ENCODE data around the gene LDLRAD4. TPM values are rescaled to one million over a fixed set of nuclear protein-coding genes. Genes with fewer than 3 reads are reported as not detected.
A peak's percentile ranks its signal among the peaks of the same experiment; 100 is the strongest.

Gene LDLRAD4
- total RNA-seq, 2 experiments from 2014 or later, result 28.4 to 30.1 TPM

- H3K27me3 Mint-ChIP-seq, result no peaks in the 10 kb centered on the region
- POLR2A ChIA-PET, result interaction anchor here (1.0 kb wide), 1 partner anchor 59 kb away, joined by 3 read pairs; no protein-coding TSS in a partner anchor
- CTCF ChIA-PET, result interaction anchor here (0.9 to 2.1 kb wide), 2 partner anchors 220 kb away, joined by 4 to 9 read pairs; no protein-coding TSS in a partner anchor
- intact Hi-C loops (cut with micrococcal nuclease), result loop anchor here (1.0 to 5.0 kb wide), 3 partner anchors 127 to 219 kb away; no protein-coding TSS in a partner anchor
- peaks cover 58% of the 10 kb centered on the region for H3K4me1 Mint-ChIP-seq (ENCODE audit: low read depth)
- H3K36me3 Mint-ChIP-seq, result no peaks in the 10 kb centered on the region
- no peak overlapping the region for H3K27ac Mint-ChIP-seq
- no peak overlapping the region for H3K4me3 Mint-ChIP-seq
- DNase-seq, result peak; percentile 22
- H3K9me3 Mint-ChIP-seq, result no peaks in the 10 kb centered on the region
Measured at GRCh38 chr18:13435586-13436333, 217.2 kb downstream of the LDLRAD4 start.

GRCh38 chr18:13436576-13436975 is 218.0 kb downstream of the LDLRAD4 start:
- ChIA-PET POLR2A (interaction anchor here (1.0 kb wide), 1 partner anchor 59 kb away, joined by 3 read pairs; no protein-coding TSS in a partner anchor), CTCF (interaction anchor here (0.9 kb wide), 1 partner anchor 220 kb away, joined by 4 read pairs; no protein-coding TSS in a partner anchor)
- Mint-ChIP-seq H3K4me1 (ENCODE audit: low read depth) (peaks cover 58% of the 10 kb centered on the region), H3K36me3 (no peaks in the 10 kb centered on the region), H3K4me3 (no peak overlapping the region), H3K27ac (peak overlapping the region; percentile 54), H3K9me3 (no peaks in the 10 kb centered on the region), H3K27me3 (no peaks in the 10 kb centered on the region)
- DNase-seq, result peak; percentile 55
- intact Hi-C loops (cut with micrococcal nuclease), result loop anchor here (1.0 to 5.0 kb wide), 3 partner anchors 126 to 220 kb away; no protein-coding TSS in a partner anchor

- Mint-ChIP-seq H3K27me3 (no peaks in the 10 kb centered on the region), H3K4me1 (ENCODE audit: low read depth) (peaks cover 58% of the 10 kb centered on the region), H3K36me3 (no peaks in the 10 kb centered on the region), H3K27ac (peak overlapping the region; percentile 87), H3K9me3 (no peaks in the 10 kb centered on the region), H3K4me3 (no peak overlapping the region)
- ChIA-PET CTCF (interaction anchor here (0.9 to 2.4 kb wide), 3 partner anchors 219 to 221 kb away, joined by 4 to 13 read pairs (median 4); partner anchors contain the start of gene LDLRAD4), POLR2A (interaction anchor here (3.2 kb wide), 1 partner anchor 60 kb away, joined by 10 read pairs; no protein-coding TSS in a partner anchor)
- intact Hi-C loops (cut with micrococcal nuclease), result loop anchor here (5.0 kb wide), 2 partner anchors 125 to 140 kb away; no protein-coding TSS in a partner anchor
- DNase-seq, result peak; percentile 51
Measured at GRCh38 chr18:13437034-13437433, 218.5 kb downstream of the LDLRAD4 start.

GRCh38 chr18:13437796-13438506 is 219.4 kb downstream of the LDLRAD4 start:
- Mint-ChIP-seq H3K9me3 (no peaks in the 10 kb centered on the region), H3K4me1 (ENCODE audit: low read depth) (peaks cover 57% of the 10 kb centered on the region), H3K27me3 (no peaks in the 10 kb centered on the region), H3K27ac (peak overlapping the region; percentile 87), H3K4me3 (peak overlapping the region; percentile 52), H3K36me3 (no peaks in the 10 kb centered on the region)
- POLR2A ChIA-PET, result interaction anchor here (0.9 to 3.2 kb wide), 5 partner anchors 9 to 173 kb away, joined by 3 to 10 read pairs (median 4); no protein-coding TSS in a partner anchor
- DNase-seq, result peak; percentile 77
- intact Hi-C loops (cut with micrococcal nuclease), result loop anchor here (1.0 to 5.0 kb wide), 10 partner anchors 19 to 175 kb away; no protein-coding TSS in a partner anchor
- CTCF ChIA-PET, result interaction anchor here (1.2 to 2.4 kb wide), 4 partner anchors 61 to 222 kb away, joined by 3 to 13 read pairs (median 4); partner anchors contain the start of gene LDLRAD4

- intact Hi-C loops (cut with micrococcal nuclease), result loop anchor here (1.0 to 5.0 kb wide), 10 partner anchors 18 to 174 kb away; no protein-coding TSS in a partner anchor
- H3K27me3 Mint-ChIP-seq, result no peaks in the 10 kb centered on the region
- POLR2A ChIA-PET, result interaction anchor here (0.7 to 3.2 kb wide), 6 partner anchors 10 to 174 kb away, joined by 3 to 10 read pairs (median 4); no protein-coding TSS in a partner anchor
- H3K9me3 Mint-ChIP-seq, result no peaks in the 10 kb centered on the region
- CTCF ChIA-PET, result interaction anchor here (1.4 to 2.4 kb wide), 3 partner anchors 61 to 222 kb away, joined by 3 to 13 read pairs (median 4); no protein-coding TSS in a partner anchor
- peak overlapping the region; percentile 52 for H3K4me3 Mint-ChIP-seq
- peaks cover 56% of the 10 kb centered on the region for H3K4me1 Mint-ChIP-seq (ENCODE audit: low read depth)
- DNase-seq, result peak; percentile 25
- H3K27ac Mint-ChIP-seq, result peak overlapping the region; percentile 87
- no peaks in the 10 kb centered on the region for H3K36me3 Mint-ChIP-seq
Measured at GRCh38 chr18:13438507-13439056, 220.0 kb downstream of the LDLRAD4 start.

GRCh38 chr18:13439461-13439860 is 220.9 kb downstream of the LDLRAD4 start:
- ChIA-PET CTCF (interaction anchor here (1.1 to 2.4 kb wide), 3 partner anchors 190 to 223 kb away, joined by 3 to 13 read pairs (median 3); no protein-coding TSS in a partner anchor), POLR2A (interaction anchor here (0.7 to 3.2 kb wide), 2 partner anchors 62 to 173 kb away, joined by 3 to 10 read pairs; no protein-coding TSS in a partner anchor)
- Mint-ChIP-seq H3K9me3 (no peaks in the 10 kb centered on the region), H3K27ac (no peak overlapping the region), H3K4me1 (ENCODE audit: low read depth) (peaks cover 55% of the 10 kb centered on the region), H3K4me3 (no peak overlapping the region), H3K36me3 (no peaks in the 10 kb centered on the region), H3K27me3 (no peaks in the 10 kb centered on the region)
- intact Hi-C loops (cut with micrococcal nuclease), result loop anchor here (2.0 to 5.0 kb wide), 7 partner anchors 17 to 173 kb away; no protein-coding TSS in a partner anchor
- DNase-seq, result no peak

GRCh38 chr18:13440277-13441248 is 222.0 kb downstream of the LDLRAD4 start:
- DNase-seq, result no peak
- Mint-ChIP-seq H3K4me3 (no peak overlapping the region), H3K4me1 (ENCODE audit: low read depth) (peaks cover 53% of the 10 kb centered on the region), H3K27me3 (no peaks in the 10 kb centered on the region), H3K36me3 (no peaks in the 10 kb centered on the region), H3K9me3 (no peaks in the 10 kb centered on the region), H3K27ac (no peak overlapping the region)
- ChIA-PET CTCF (interaction anchor here (1.1 to 1.2 kb wide), 2 partner anchors 224 kb away, joined by 3 to 4 read pairs; no protein-coding TSS in a partner anchor), POLR2A (interaction anchor here (3.2 kb wide), 1 partner anchor 63 kb away, joined by 10 read pairs; no protein-coding TSS in a partner anchor)
- intact Hi-C loops (cut with micrococcal nuclease), result no loop called here

GRCh38 chr18:13441736-13442135 is 223.2 kb downstream of the LDLRAD4 start:
- no peaks in the 10 kb centered on the region for H3K36me3 Mint-ChIP-seq
- no peak overlapping the region for H3K4me3 Mint-ChIP-seq
- H3K27me3 Mint-ChIP-seq, result no peaks in the 10 kb centered on the region
- H3K4me1 Mint-ChIP-seq (ENCODE audit: low read depth), result peaks cover 42% of the 10 kb centered on the region
- POLR2A ChIA-PET, result no interaction called here
- CTCF ChIA-PET, result interaction anchor here (1.2 kb wide), 1 partner anchor 226 kb away, joined by 4 read pairs; no protein-coding TSS in a partner anchor
- H3K9me3 Mint-ChIP-seq, result no peaks in the 10 kb centered on the region
- no peak for DNase-seq
- H3K27ac Mint-ChIP-seq, result no peak overlapping the region
- intact Hi-C loops (cut with micrococcal nuclease), result no loop called here

GRCh38 chr18:13442451-13442850 is 223.9 kb downstream of the LDLRAD4 start:
- ChIA-PET POLR2A (no interaction called here), CTCF (no interaction called here)
- no peaks in the 10 kb centered on the region for H3K27me3 Mint-ChIP-seq
- DNase-seq, result no peak
- H3K4me1 Mint-ChIP-seq (ENCODE audit: low read depth), result peaks cover 36% of the 10 kb centered on the region
- no peaks in the 10 kb centered on the region for H3K9me3 Mint-ChIP-seq
- no peak overlapping the region for H3K4me3 Mint-ChIP-seq
- H3K27ac Mint-ChIP-seq, result no peak overlapping the region
- H3K36me3 Mint-ChIP-seq, result no peaks in the 10 kb centered on the region
- intact Hi-C loops (cut with micrococcal nuclease), result no loop called here

GRCh38 chr18:13443552-13443951 is 225.0 kb downstream of the LDLRAD4 start:
- no peak for DNase-seq
- peaks cover 25% of the 10 kb centered on the region for H3K4me1 Mint-ChIP-seq (ENCODE audit: low read depth)
- H3K4me3 Mint-ChIP-seq, result no peak overlapping the region
- no peak overlapping the region for H3K27ac Mint-ChIP-seq
- intact Hi-C loops (cut with micrococcal nuclease), result no loop called here
- H3K27me3 Mint-ChIP-seq, result no peaks in the 10 kb centered on the region
- CTCF ChIA-PET, result no interaction called here
- H3K9me3 Mint-ChIP-seq, result no peaks in the 10 kb centered on the region
- no peaks in the 10 kb centered on the region for H3K36me3 Mint-ChIP-seq
- POLR2A ChIA-PET, result no interaction called here
